ENCODE data around the gene ADAMTS14.

The ADAMTS14 gene

GRCh38 chr10:70791386-70792039, 119.2 kb downstream of the ADAMTS14 start:
- no peak for DNase-seq

- no peak for DNase-seq
Observed at GRCh38 chr10:70795613-70796012, 123.3 kb downstream of the ADAMTS14 start.

GRCh38 chr10:70797840-70798239, 125.5 kb downstream of the ADAMTS14 start:
- no peak for DNase-seq

GRCh38 chr10:70799124-70799523, 126.8 kb downstream of the ADAMTS14 start:
- no peak for DNase-seq

- no peak for DNase-seq
Observed at GRCh38 chr10:70801854-70802253, 129.5 kb downstream of the ADAMTS14 start.

- DNase-seq: no peak
Observed at GRCh38 chr10:70803775-70804420, 131.6 kb downstream of the ADAMTS14 start.

GRCh38 chr10:70804421-70804808, 132.1 kb downstream of the ADAMTS14 start:
- DNase-seq: no peak

- no peak for DNase-seq
Observed at GRCh38 chr10:70805619-70806215, 133.4 kb downstream of the ADAMTS14 start.

- no peak for DNase-seq
Observed at GRCh38 chr10:70806841-70807240, 134.5 kb downstream of the ADAMTS14 start.

GRCh38 chr10:70807556-70807955, 135.2 kb downstream of the ADAMTS14 start:
- no peak for DNase-seq

- DNase-seq: no peak
Observed at GRCh38 chr10:70809011-70809611, 136.8 kb downstream of the ADAMTS14 start.

GRCh38 chr10:70809726-70810125, 137.4 kb downstream of the ADAMTS14 start:
- no peak for DNase-seq

- DNase-seq: no peak
Observed at GRCh38 chr10:70810967-70811366, 138.7 kb downstream of the ADAMTS14 start.

GRCh38 chr10:70811881-70812280, 139.6 kb downstream of the ADAMTS14 start:
- no peak for DNase-seq

All from stimulated activated CD4-positive, alpha-beta T cell treated with anti-CD3 and anti-CD28 coated beads, Interleukin-2, amount 100 ng/mL, for 24 hours (primary cell).